Measurements from ENCODE around the gene LOC128125822.
A peak's percentile ranks its signal among the peaks of the same experiment; 100 is the strongest.

Gene LOC128125822

DNA sequence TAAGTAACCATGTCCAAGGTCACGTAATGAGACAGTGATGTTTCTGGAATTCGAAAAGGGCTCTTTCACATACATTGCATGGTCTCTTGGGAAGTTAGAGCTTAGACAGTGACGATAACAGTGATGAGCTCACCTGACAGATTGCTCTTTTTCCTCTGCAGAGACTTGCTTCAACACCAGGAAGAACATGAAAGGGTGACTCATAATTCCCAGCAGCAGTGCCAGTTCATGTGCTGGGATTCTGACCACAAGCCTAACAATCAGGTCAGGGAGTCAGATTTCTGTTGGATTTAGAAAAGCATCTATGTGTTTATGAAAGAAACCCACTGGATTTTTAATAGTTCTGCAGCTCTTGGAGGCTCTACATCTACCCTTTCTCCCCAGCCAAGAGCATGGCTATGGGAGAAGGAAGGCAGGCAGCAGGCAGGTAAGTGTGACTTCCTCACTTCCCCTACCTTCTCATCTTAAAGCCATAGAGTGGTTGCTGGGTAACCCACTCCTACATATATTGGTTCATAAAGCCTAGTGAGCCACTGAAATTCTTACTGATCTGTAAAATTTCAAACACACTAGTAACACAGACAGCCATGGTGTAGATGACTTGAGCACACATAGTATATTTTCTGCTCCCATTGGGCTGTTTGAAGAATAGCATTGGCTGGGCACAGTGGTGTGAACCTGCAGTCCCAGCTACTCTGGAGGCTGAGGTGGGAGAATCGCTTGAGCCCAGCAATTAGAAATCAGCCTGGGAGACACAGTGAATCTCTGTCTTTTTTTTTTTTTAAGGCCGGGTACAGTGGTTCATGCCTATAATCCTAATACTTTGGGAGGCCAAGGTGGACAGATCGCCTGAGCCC lies 44.4 kb upstream of the LOC128125822 start:
- no peak for DNase-seq
- H3K27me3 ChIP-seq: no peaks in the 10 kb centered on the region
- peak overlapping the region in 2 of 4 donors; percentile 4 to 36 for H3K27ac ChIP-seq
- H3K4me1 ChIP-seq: peaks cover 4 to 15% (median 11%) of the 10 kb centered on the region in 3 donors
- TF ChIP-seq, protein P1, sequence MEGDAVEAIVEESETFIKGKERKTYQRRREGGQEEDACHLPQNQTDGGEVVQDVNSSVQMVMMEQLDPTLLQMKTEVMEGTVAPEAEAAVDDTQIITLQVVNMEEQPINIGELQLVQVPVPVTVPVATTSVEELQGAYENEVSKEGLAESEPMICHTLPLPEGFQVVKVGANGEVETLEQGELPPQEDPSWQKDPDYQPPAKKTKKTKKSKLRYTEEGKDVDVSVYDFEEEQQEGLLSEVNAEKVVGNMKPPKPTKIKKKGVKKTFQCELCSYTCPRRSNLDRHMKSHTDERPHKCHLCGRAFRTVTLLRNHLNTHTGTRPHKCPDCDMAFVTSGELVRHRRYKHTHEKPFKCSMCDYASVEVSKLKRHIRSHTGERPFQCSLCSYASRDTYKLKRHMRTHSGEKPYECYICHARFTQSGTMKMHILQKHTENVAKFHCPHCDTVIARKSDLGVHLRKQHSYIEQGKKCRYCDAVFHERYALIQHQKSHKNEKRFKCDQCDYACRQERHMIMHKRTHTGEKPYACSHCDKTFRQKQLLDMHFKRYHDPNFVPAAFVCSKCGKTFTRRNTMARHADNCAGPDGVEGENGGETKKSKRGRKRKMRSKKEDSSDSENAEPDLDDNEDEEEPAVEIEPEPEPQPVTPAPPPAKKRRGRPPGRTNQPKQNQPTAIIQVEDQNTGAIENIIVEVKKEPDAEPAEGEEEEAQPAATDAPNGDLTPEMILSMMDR (IDR thresholded peaks at IDR 0.05): no peak
- TF ChIP-seq POLR2A (IDR thresholded peaks at IDR 0.05): no peak
- no peaks in the 10 kb centered on the region for H3K9me3 ChIP-seq
- WGBS, 2 donors: 40 to 56% methylated on average over 4 to 6 of the region's 6 CpGs
- intact Hi-C loops (cut with DNase I): no loop called here
- H3K36me3 ChIP-seq: no peaks in the 10 kb centered on the region
- H3K4me3 ChIP-seq: no peak overlapping the region

DNA sequence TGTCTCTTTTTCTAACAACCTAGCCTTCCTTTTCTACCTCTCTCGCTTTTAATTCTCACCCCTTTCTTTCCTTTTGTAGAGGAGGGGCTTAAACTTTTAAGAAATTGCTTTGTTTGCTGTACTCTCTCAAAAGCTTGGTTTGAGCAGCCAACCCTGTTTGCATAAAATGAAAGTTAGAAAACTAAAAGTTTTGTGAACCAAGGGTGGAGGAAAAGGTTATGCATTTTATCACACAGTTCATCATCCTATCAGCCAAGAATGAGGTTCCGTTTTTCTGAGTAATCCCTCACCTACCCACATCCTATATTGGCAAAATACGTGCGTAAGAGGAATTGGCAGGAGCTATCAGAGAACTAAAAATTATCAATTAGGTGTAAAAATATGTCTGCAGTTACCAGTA lies 42.8 kb upstream of the LOC128125822 start:
- Histone ChIP-seq H3K27ac (no peak overlapping the region), H3K4me1 (peaks cover 4 to 15% (median 11%) of the 10 kb centered on the region in 3 donors), H3K36me3 (no peaks in the 10 kb centered on the region), H3K9me3 (no peaks in the 10 kb centered on the region), H3K4me3 (no peak overlapping the region), H3K27me3 (no peaks in the 10 kb centered on the region)
- intact Hi-C loops (cut with DNase I): no loop called here
- DNase-seq: no peak
- 31 to 32% methylated on average over 4 of the region's 4 CpGs for WGBS, 2 donors
- TF ChIP-seq, protein P1 (IDR thresholded peaks at IDR 0.05): no peak
- TF ChIP-seq POLR2A (IDR thresholded peaks at IDR 0.05): no peak

DNA sequence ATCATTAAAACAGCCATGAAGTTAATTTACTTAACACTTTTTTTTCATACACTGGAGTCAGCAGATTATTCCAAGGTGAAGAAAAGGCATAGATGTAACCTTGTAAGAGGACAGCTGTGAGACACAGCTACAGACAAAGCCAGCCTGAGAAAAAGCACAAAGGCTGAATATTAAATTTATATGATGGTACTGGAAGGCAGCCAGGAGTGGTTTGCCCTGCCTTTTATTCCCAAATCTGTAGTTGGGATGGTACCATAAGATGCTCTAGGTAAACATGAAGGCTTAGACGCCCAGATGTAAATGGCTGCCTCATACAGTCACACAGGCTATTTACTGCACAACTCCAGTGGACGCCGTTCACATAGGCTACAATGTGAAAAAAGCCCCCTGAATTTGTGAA lies 42.1 kb upstream of the LOC128125822 start:
- H3K27me3 ChIP-seq: no peaks in the 10 kb centered on the region
- peaks cover 4 to 19% (median 11%) of the 10 kb centered on the region in 3 donors for H3K4me1 ChIP-seq
- intact Hi-C loops (cut with DNase I): no loop called here
- no peak overlapping the region for H3K27ac ChIP-seq
- 79 to 94% methylated on average over 3 of the region's 3 CpGs for WGBS, 2 donors
- no peaks in the 10 kb centered on the region for H3K36me3 ChIP-seq
- H3K4me3 ChIP-seq: no peak overlapping the region
- TF ChIP-seq, protein P1 (IDR thresholded peaks at IDR 0.05): no peak
- TF ChIP-seq POLR2A (IDR thresholded peaks at IDR 0.05): no peak
- H3K9me3 ChIP-seq: no peaks in the 10 kb centered on the region
- no peak for DNase-seq

DNA sequence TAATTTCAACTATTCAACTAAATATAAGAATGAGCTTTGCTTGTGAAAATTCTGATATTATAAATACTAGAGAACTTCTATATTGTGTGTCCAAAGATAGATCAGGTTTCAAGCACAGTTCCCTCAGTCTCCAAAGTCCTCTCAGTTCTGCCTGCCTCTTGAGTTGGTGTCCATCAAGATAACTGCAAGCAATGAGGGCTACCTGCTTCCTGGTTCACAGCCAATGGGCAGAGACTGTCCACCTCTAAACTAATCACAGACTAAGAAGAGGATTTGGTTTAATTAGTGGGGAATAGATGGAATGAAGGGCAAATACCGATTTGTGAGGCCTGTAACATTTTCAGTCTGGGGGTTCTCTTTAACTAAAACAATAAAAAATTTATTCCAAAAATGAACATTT lies 41.3 kb upstream of the LOC128125822 start:
- Histone ChIP-seq H3K4me3 (no peak overlapping the region), H3K27me3 (no peaks in the 10 kb centered on the region), H3K36me3 (no peaks in the 10 kb centered on the region), H3K27ac (no peak overlapping the region), H3K4me1 (peaks cover 4 to 21% (median 11%) of the 10 kb centered on the region in 3 donors), H3K9me3 (no peaks in the 10 kb centered on the region)
- WGBS, 2 donors: 85% methylated on average over 1 of the region's 1 CpG
- TF ChIP-seq POLR2A (IDR thresholded peaks at IDR 0.05): no peak
- TF ChIP-seq, protein P1 (IDR thresholded peaks at IDR 0.05): no peak
- intact Hi-C loops (cut with DNase I): no loop called here
- DNase-seq: no peak

DNA sequence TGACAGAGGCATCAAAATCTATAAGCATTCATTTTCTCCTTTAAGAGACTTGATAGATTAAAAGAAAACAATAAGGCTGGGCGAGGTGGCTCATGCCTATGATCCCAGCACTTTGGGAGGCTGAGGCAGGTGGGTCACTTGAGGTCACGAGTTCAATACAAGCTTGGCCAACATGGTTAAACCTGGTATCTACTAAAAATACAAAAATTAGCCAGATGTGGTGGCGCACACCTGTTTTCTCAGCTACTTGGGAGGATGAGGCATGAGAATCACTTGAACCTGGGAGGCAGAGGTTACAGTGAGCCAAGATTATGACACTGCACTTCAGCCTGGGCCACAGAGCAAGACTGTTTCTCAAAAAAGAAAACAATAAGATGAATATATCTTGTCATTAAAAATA lies 39.3 kb upstream of the LOC128125822 start:
- 65 to 90% methylated on average over 3 of the region's 3 CpGs for WGBS, 2 donors
- no peaks in the 10 kb centered on the region for H3K36me3 ChIP-seq

More for the DNA sequence above, 39.3 kb upstream of the LOC128125822 start:
- no peak overlapping the region for H3K4me3 ChIP-seq
- no peaks in the 10 kb centered on the region for H3K27me3 ChIP-seq
- H3K4me1 ChIP-seq: peaks cover 1 to 21% (median 3%) of the 10 kb centered on the region in 3 donors
- TF ChIP-seq, protein P1 (IDR thresholded peaks at IDR 0.05): no peak
- no peak for TF ChIP-seq POLR2A (IDR thresholded peaks at IDR 0.05)
- H3K9me3 ChIP-seq: no peaks in the 10 kb centered on the region
- intact Hi-C loops (cut with DNase I): no loop called here
- DNase-seq: no peak
- H3K27ac ChIP-seq: no peak overlapping the region
